C4-2B (cell line): ENCODE measurements around the gene STT3B.

ENCODE experiments used
- ZFX ChIP-seq: fragments of 450-650 bp; IDR thresholded peaks from 2 replicates; pipeline ENCODE4 v1.6.1; 2017
- TF ChIP-seq, protein P1 (sequence below): fragments of 450-650 bp; conservative IDR thresholded peaks from 2 replicates; pipeline ENCODE4 v1.5.1; 2017; ENCODE audit warnings: mild to moderate bottlenecking

DNA sequence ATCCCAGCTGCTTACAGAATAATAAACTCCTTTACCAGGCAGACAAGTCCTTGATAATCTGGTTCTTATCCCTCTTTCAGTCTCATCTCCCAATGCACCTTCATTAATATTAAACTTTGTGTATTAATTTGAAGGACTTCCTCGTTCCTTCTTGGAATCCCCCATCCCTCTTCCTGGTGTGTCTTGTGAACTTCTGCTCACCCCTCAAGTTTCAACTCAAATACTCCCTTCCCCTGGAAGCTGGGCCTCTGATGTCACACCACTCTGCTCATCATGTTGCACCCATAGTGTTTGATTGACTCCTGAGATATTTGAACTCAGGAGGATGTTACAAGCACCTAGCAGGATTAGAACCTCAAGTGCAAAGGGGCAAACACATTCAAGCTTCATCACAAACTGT is 3.3 kb upstream of the STT3B start:
- TF ChIP-seq, protein P1, sequence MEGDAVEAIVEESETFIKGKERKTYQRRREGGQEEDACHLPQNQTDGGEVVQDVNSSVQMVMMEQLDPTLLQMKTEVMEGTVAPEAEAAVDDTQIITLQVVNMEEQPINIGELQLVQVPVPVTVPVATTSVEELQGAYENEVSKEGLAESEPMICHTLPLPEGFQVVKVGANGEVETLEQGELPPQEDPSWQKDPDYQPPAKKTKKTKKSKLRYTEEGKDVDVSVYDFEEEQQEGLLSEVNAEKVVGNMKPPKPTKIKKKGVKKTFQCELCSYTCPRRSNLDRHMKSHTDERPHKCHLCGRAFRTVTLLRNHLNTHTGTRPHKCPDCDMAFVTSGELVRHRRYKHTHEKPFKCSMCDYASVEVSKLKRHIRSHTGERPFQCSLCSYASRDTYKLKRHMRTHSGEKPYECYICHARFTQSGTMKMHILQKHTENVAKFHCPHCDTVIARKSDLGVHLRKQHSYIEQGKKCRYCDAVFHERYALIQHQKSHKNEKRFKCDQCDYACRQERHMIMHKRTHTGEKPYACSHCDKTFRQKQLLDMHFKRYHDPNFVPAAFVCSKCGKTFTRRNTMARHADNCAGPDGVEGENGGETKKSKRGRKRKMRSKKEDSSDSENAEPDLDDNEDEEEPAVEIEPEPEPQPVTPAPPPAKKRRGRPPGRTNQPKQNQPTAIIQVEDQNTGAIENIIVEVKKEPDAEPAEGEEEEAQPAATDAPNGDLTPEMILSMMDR, result no peak
- no peak for TF ChIP-seq ZFX
